ENCODE measurements around the gene MED12L.

Gene MED12L

GRCh38 chr3:151328298-151328995 is 243.0 kb downstream of the MED12L start:
- H3K9me3 ChIP-seq (ENCODE audit: control insufficient read depth in 1 of 2, low read length in 2 of 2): no peaks in the 10 kb centered on the region
- no peak overlapping the region for H3K27ac ChIP-seq (ENCODE audit: low read depth, low read length)
- no peaks in the 10 kb centered on the region for H3K27me3 ChIP-seq (ENCODE audit: control insufficient read depth in 1 of 2, insufficient read depth in 2 of 2, low read length in 2 of 2)
- no peaks in the 10 kb centered on the region for H3K36me3 ChIP-seq (ENCODE audit: control insufficient read depth in 1 of 2, insufficient read depth in 2 of 2, low read length in 2 of 2)
- H3K4me1 ChIP-seq (ENCODE audit: control insufficient read depth in 1 of 2, insufficient read depth in 2 of 2, low read length in 2 of 2): no peaks in the 10 kb centered on the region
- H3K9ac ChIP-seq (ENCODE audit: low read depth in 1 of 2, low read length in 2 of 2): no peak overlapping the region
- peak overlapping the region; percentile 3 to 5 for H3K4me3 ChIP-seq (ENCODE audit: low read depth in 1 of 2, low read length in 2 of 2)

DNA sequence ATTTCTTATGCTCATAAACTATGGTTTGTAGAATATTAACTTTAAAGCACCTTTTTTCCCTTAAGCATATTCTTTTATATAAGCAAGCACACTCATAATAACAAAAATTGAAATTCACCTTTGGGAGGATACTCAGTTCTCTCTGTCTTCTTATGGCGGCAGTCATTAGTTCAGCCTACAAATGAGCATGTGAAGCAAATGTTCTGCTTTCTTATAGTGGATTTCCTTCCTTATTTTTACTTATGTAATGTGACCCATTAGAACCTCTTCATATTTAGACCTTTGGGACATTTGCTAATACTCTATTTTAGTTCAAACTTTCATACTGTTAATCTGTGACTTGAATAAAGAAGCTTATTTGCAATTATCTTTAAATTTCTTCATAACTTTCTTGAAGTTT is 243.9 kb downstream of the MED12L start, which contains the start of gene P2RY13:
Gene P2RY13, minus strand, starts transcription at position 187 of the 400 bp plus-strand sequence. Its CDS starts 21 bp downstream, at position 166.
- Histone ChIP-seq H3K4me1 (ENCODE audit: control insufficient read depth in 1 of 2, insufficient read depth in 2 of 2, low read length in 2 of 2) (no peaks in the 10 kb centered on the region), H3K27me3 (ENCODE audit: control insufficient read depth in 1 of 2, insufficient read depth in 2 of 2, low read length in 2 of 2) (no peaks in the 10 kb centered on the region), H3K4me3 (ENCODE audit: low read depth in 1 of 2, low read length in 2 of 2) (peak within 1 kb of the TSS; percentile 3 to 5), H3K9me3 (ENCODE audit: control insufficient read depth in 1 of 2, low read length in 2 of 2) (no peaks in the 10 kb centered on the region), H3K27ac (ENCODE audit: low read depth, low read length) (no peak within 1 kb of the TSS), H3K36me3 (ENCODE audit: control insufficient read depth in 1 of 2, insufficient read depth in 2 of 2, low read length in 2 of 2) (no peaks in the 10 kb centered on the region), H3K9ac (ENCODE audit: low read depth in 1 of 2, low read length in 2 of 2) (no peak within 1 kb of the TSS)

GRCh38 chr3:151330379-151330778 is 244.9 kb downstream of the MED12L start:
- no peaks in the 10 kb centered on the region for H3K27me3 ChIP-seq (ENCODE audit: control insufficient read depth in 1 of 2, insufficient read depth in 2 of 2, low read length in 2 of 2)
- H3K9me3 ChIP-seq (ENCODE audit: control insufficient read depth in 1 of 2, low read length in 2 of 2): no peaks in the 10 kb centered on the region
- no peaks in the 10 kb centered on the region for H3K4me1 ChIP-seq (ENCODE audit: control insufficient read depth in 1 of 2, insufficient read depth in 2 of 2, low read length in 2 of 2)
- no peaks in the 10 kb centered on the region for H3K36me3 ChIP-seq (ENCODE audit: control insufficient read depth in 1 of 2, insufficient read depth in 2 of 2, low read length in 2 of 2)
- H3K4me3 ChIP-seq (ENCODE audit: low read depth in 1 of 2, low read length in 2 of 2): no peak overlapping the region
- H3K27ac ChIP-seq (ENCODE audit: low read depth, low read length): no peak overlapping the region
- no peak overlapping the region for H3K9ac ChIP-seq (ENCODE audit: low read depth in 1 of 2, low read length in 2 of 2)

DNA sequence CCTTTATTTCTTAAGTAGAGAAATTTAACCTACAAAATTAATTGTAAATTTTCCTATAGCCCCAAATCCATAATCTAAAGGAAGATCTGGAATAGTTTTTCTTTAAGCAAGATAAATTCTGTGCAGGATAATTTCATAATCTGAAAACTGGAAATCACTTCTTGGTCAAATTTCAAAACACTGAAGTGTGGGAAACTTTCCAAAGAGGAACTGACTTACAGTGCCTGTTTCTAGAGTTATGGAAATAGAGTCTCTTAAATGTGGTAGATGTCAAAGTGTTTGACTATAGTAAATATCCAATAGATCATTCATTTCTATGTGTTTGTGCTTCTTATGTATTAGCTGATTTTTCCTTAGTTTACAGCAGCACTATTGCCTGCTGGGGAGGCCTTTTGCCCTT is 245.4 kb downstream of the MED12L start:
- H3K27ac ChIP-seq (ENCODE audit: low read depth, low read length): no peak overlapping the region
- no peaks in the 10 kb centered on the region for H3K9me3 ChIP-seq (ENCODE audit: control insufficient read depth in 1 of 2, low read length in 2 of 2)
- H3K9ac ChIP-seq (ENCODE audit: low read depth in 1 of 2, low read length in 2 of 2): no peak overlapping the region
- H3K4me1 ChIP-seq (ENCODE audit: control insufficient read depth in 1 of 2, insufficient read depth in 2 of 2, low read length in 2 of 2): no peaks in the 10 kb centered on the region
- H3K36me3 ChIP-seq (ENCODE audit: control insufficient read depth in 1 of 2, insufficient read depth in 2 of 2, low read length in 2 of 2): no peaks in the 10 kb centered on the region
- H3K4me3 ChIP-seq (ENCODE audit: low read depth in 1 of 2, low read length in 2 of 2): no peak overlapping the region
- H3K27me3 ChIP-seq (ENCODE audit: control insufficient read depth in 1 of 2, insufficient read depth in 2 of 2, low read length in 2 of 2): no peaks in the 10 kb centered on the region

GRCh38 chr3:151331696-151332095 is 246.2 kb downstream of the MED12L start:
- no peaks in the 10 kb centered on the region for H3K36me3 ChIP-seq (ENCODE audit: control insufficient read depth in 1 of 2, insufficient read depth in 2 of 2, low read length in 2 of 2)
- no peaks in the 10 kb centered on the region for H3K4me1 ChIP-seq (ENCODE audit: control insufficient read depth in 1 of 2, insufficient read depth in 2 of 2, low read length in 2 of 2)
- no peak overlapping the region for H3K27ac ChIP-seq (ENCODE audit: low read depth, low read length)
- no peaks in the 10 kb centered on the region for H3K27me3 ChIP-seq (ENCODE audit: control insufficient read depth in 1 of 2, insufficient read depth in 2 of 2, low read length in 2 of 2)
- no peaks in the 10 kb centered on the region for H3K9me3 ChIP-seq (ENCODE audit: control insufficient read depth in 1 of 2, low read length in 2 of 2)
- no peak overlapping the region for H3K4me3 ChIP-seq (ENCODE audit: low read depth in 1 of 2, low read length in 2 of 2)
- H3K9ac ChIP-seq (ENCODE audit: low read depth in 1 of 2, low read length in 2 of 2): no peak overlapping the region

- Histone ChIP-seq H3K27ac (ENCODE audit: low read depth, low read length) (no peak overlapping the region), H3K36me3 (ENCODE audit: control insufficient read depth in 1 of 2, insufficient read depth in 2 of 2, low read length in 2 of 2) (no peaks in the 10 kb centered on the region), H3K4me1 (ENCODE audit: control insufficient read depth in 1 of 2, insufficient read depth in 2 of 2, low read length in 2 of 2) (peaks cover 0 to under 1% of the 10 kb centered on the region in 2 donors), H3K27me3 (ENCODE audit: control insufficient read depth in 1 of 2, insufficient read depth in 2 of 2, low read length in 2 of 2) (no peaks in the 10 kb centered on the region), H3K9ac (ENCODE audit: low read depth in 1 of 2, low read length in 2 of 2) (no peak overlapping the region), H3K9me3 (ENCODE audit: control insufficient read depth in 1 of 2, low read length in 2 of 2) (no peaks in the 10 kb centered on the region), H3K4me3 (ENCODE audit: low read depth in 1 of 2, low read length in 2 of 2) (no peak overlapping the region)
These were observed 260.4 kb downstream of the MED12L start for GRCh38 chr3:151345859-151346258.

GRCh38 chr3:151346292-151346691 is 260.8 kb downstream of the MED12L start:
- Histone ChIP-seq H3K36me3 (ENCODE audit: control insufficient read depth in 1 of 2, insufficient read depth in 2 of 2, low read length in 2 of 2) (no peaks in the 10 kb centered on the region), H3K9me3 (ENCODE audit: control insufficient read depth in 1 of 2, low read length in 2 of 2) (no peaks in the 10 kb centered on the region), H3K4me3 (ENCODE audit: low read depth in 1 of 2, low read length in 2 of 2) (no peak overlapping the region), H3K27ac (ENCODE audit: low read depth, low read length) (no peak overlapping the region), H3K9ac (ENCODE audit: low read depth in 1 of 2, low read length in 2 of 2) (no peak overlapping the region), H3K4me1 (ENCODE audit: control insufficient read depth in 1 of 2, insufficient read depth in 2 of 2, low read length in 2 of 2) (peaks cover 0 to 5% of the 10 kb centered on the region in 2 donors), H3K27me3 (ENCODE audit: control insufficient read depth in 1 of 2, insufficient read depth in 2 of 2, low read length in 2 of 2) (no peaks in the 10 kb centered on the region)

DNA sequence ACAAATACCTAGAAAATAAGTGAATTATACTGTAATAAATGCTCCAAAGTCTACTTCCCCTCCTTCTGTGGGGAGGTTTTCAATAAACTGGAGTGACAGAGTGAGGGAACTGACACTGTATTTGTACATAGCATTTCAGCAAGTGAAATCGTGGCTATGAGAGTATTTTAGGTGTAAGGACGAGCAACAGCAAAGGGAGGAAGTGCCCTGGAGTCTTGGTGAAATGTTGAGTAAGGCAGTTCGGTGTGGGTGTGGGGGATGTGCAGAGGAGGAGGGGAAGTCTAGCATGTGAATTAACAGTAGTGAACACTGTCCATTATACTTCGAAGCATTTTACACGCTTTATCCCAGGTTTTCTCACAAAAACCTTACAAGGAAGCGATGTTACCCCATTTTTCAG is 262.0 kb downstream of the MED12L start:
- peaks cover 0 to 5% of the 10 kb centered on the region in 2 donors for H3K4me1 ChIP-seq (ENCODE audit: control insufficient read depth in 1 of 2, insufficient read depth in 2 of 2, low read length in 2 of 2)
- H3K4me3 ChIP-seq (ENCODE audit: low read depth in 1 of 2, low read length in 2 of 2): no peak overlapping the region
- no peak overlapping the region for H3K9ac ChIP-seq (ENCODE audit: low read depth in 1 of 2, low read length in 2 of 2)
- no peaks in the 10 kb centered on the region for H3K36me3 ChIP-seq (ENCODE audit: control insufficient read depth in 1 of 2, insufficient read depth in 2 of 2, low read length in 2 of 2)
- H3K27me3 ChIP-seq (ENCODE audit: control insufficient read depth in 1 of 2, insufficient read depth in 2 of 2, low read length in 2 of 2): no peaks in the 10 kb centered on the region
- H3K27ac ChIP-seq (ENCODE audit: low read depth, low read length): no peak overlapping the region
- no peaks in the 10 kb centered on the region for H3K9me3 ChIP-seq (ENCODE audit: control insufficient read depth in 1 of 2, low read length in 2 of 2)

- H3K36me3 ChIP-seq (ENCODE audit: control insufficient read depth in 1 of 2, insufficient read depth in 2 of 2, low read length in 2 of 2): no peaks in the 10 kb centered on the region
- H3K27me3 ChIP-seq (ENCODE audit: control insufficient read depth in 1 of 2, insufficient read depth in 2 of 2, low read length in 2 of 2): no peaks in the 10 kb centered on the region
- H3K9ac ChIP-seq (ENCODE audit: low read depth in 1 of 2, low read length in 2 of 2): no peak overlapping the region
- no peaks in the 10 kb centered on the region for H3K9me3 ChIP-seq (ENCODE audit: control insufficient read depth in 1 of 2, low read length in 2 of 2)
- H3K27ac ChIP-seq (ENCODE audit: low read depth, low read length): no peak overlapping the region
- peaks cover 0 to 5% of the 10 kb centered on the region in 2 donors for H3K4me1 ChIP-seq (ENCODE audit: control insufficient read depth in 1 of 2, insufficient read depth in 2 of 2, low read length in 2 of 2)
- H3K4me3 ChIP-seq (ENCODE audit: low read depth in 1 of 2, low read length in 2 of 2): no peak overlapping the region
These were observed 265.2 kb downstream of the MED12L start for GRCh38 chr3:151350656-151351055.

DNA sequence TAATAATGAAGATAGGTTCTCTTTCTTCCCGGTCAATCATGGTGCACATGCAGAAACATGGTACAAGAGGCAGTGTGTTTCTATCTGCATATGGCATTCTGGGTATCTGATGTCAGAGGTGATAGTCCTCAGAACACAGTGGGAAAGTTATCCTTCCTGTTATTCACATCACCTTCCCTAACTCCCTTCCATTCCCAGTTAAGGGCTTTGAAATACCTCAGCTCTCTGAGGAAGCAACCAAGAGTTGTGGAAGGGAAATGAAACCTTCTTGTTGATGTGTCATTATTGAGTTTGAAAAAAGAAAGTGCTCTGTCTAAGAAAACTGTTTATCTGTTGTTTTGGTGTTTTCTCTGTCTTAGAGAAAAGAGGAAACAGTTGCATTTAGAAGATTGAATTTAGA is 265.8 kb downstream of the MED12L start:
- H3K27ac ChIP-seq (ENCODE audit: low read depth, low read length): no peak overlapping the region

More for the DNA sequence above, 265.8 kb downstream of the MED12L start:
- Histone ChIP-seq H3K4me3 (ENCODE audit: low read depth in 1 of 2, low read length in 2 of 2) (no peak overlapping the region), H3K4me1 (ENCODE audit: control insufficient read depth in 1 of 2, insufficient read depth in 2 of 2, low read length in 2 of 2) (peaks cover 0 to 5% of the 10 kb centered on the region in 2 donors), H3K9ac (ENCODE audit: low read depth in 1 of 2, low read length in 2 of 2) (no peak overlapping the region), H3K9me3 (ENCODE audit: control insufficient read depth in 1 of 2, low read length in 2 of 2) (no peaks in the 10 kb centered on the region), H3K27me3 (ENCODE audit: control insufficient read depth in 1 of 2, insufficient read depth in 2 of 2, low read length in 2 of 2) (no peaks in the 10 kb centered on the region), H3K36me3 (ENCODE audit: control insufficient read depth in 1 of 2, insufficient read depth in 2 of 2, low read length in 2 of 2) (no peaks in the 10 kb centered on the region)
